GM19193 (cell line): Measurements from ENCODE around the gene MAP4K2.

Source experiments
- POLR2A ChIP-seq: IDR thresholded peaks from 4 replicates; pipeline ENCODE4 v1.6.1; 2011; ENCODE audit not compliant: insufficient read depth, insufficient read length; ENCODE audit errors: extremely low read depth

Gene MAP4K2

DNA sequence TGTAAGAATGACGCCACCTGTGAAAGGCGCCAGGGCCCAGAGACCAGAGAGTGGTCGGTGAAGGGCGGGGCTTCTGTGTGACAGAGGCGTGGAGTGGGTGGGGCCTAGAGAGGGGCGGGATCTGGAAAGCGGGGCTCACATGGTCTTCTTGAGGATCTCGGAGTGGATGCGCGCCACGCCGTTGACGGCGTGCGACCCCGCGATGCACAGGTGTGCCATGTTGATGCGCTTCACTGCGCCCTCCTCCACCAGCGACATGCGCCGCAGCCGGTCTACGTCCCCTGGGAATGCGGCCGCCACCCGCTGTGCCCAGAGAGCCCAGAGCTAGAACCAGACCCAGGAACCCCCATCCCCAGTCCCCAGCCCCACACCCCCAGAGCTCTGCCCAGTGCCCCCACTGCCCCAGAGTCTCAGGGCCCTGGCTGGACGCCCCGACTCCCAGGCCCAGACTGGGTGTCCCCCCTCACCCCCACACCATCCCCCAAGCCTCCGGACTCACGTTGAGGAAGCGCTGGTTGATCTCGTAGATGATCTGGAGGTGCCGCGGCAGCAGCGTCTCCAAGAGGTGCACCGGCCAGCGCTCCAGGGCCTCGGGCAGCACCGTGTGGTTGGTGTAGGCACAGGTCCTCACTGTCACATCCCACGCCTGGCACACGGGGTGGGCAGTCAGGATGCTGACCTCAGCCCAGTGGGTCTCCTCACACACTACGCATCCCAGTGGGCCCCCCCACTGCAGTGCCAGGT, 49.5 kb downstream of the MAP4K2 start:
- no peak for TF ChIP-seq POLR2A

DNA sequence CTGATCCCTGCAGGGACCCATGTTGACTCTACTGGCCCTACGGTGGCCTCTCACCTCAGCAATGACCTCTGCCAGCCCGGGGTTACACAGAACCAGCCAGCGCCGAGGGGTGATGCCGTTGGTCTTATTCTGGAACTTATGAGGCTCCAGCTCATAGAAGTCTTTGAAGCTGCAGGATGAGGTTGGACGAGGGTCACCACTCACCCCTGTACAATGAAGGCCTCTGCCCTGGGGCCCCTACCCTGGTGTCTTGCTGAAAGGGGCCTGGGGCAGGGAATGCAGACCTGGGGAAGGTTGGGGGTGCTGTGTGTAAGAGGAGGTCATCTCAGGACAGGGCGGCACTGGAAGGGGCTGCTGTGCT, 50.0 kb downstream of the MAP4K2 start:
- TF ChIP-seq POLR2A, result no peak

DNA sequence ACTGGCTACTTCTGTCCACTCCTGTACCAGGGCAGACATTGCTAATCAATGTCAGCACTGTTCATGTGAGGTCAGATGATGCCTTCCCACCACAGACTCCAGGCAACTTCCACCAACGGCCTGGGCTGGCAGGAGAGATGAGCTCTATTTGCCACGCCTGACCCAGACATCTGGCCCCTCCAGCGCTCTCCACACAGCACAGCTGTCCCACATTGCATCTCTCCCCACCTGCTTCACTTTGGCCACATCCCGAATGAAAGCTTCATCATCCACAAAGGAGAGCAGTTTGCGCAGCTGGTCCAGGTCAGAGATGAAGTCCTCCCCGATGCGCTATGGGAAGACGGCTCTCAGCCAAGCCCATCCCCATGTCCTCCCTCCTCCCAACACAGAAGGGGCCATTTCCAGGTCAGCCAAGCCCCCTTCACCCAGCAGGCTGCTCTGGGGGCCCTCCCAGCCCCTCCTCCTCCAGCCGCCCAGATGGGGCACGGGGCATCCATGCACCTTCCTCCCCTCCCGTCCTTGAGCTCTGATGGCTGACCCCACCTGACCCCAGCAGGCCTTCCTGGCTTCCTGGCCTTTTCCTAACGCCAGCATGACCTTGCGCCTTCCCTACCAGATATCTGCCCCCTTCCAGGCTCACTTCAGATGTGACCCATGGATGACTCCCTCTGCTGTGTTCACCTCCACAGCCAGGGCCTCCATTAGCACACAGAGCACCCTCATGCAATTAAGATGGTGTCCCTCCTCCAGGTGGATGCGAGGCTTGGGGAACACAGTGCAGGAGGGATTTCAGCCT, 50.6 kb downstream of the MAP4K2 start:
- TF ChIP-seq POLR2A, result no peak

DNA sequence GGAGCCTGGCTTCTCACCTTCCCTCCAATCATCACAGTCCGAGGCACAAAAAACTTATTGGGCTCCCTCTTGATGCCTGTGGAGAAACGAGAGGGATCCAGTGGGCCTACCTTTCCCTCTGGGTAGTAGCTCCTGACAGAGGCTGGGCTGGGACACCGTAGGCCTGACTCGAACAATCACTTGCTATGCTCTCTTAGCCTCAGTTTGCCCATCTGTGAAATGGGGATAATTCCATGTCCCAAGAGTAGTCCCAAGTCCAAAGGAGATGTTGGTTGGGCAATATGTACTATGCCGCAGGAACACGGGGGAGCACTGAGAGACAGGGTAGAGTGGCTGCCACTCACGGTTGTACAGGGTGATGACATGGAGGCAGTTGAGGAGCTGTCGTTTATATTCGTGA, 51.4 kb downstream of the MAP4K2 start:
- no peak for TF ChIP-seq POLR2A

GRCh38 chr11:64751136-64751535, 51.9 kb downstream of the MAP4K2 start:
- TF ChIP-seq POLR2A, result no peak

- no peak for TF ChIP-seq POLR2A
Observed at GRCh38 chr11:64750361-64751054, 52.5 kb downstream of the MAP4K2 start.

- TF ChIP-seq POLR2A, result no peak
Observed at GRCh38 chr11:64747961-64748665, 54.9 kb downstream of the MAP4K2 start.

- TF ChIP-seq POLR2A, result no peak
Observed at GRCh38 chr11:64746486-64746885, 56.5 kb downstream of the MAP4K2 start.

GRCh38 chr11:64745521-64746328, 57.3 kb downstream of the MAP4K2 start:
- no peak for TF ChIP-seq POLR2A

GRCh38 chr11:64745189-64745520, 57.9 kb downstream of the MAP4K2 start:
- TF ChIP-seq POLR2A, result no peak

- no peak for TF ChIP-seq POLR2A
Observed at GRCh38 chr11:64744544-64745188, 58.3 kb downstream of the MAP4K2 start.

- peak; percentile 16 for TF ChIP-seq POLR2A
Observed at GRCh38 chr11:64743591-64744543, 59.1 kb downstream of the MAP4K2 start, which contains the start of gene RASGRP2. RASGRP2 (minus strand) TSS chr11:64744142; CDS start chr11:64742866, 1,276 bp downstream.

DNA sequence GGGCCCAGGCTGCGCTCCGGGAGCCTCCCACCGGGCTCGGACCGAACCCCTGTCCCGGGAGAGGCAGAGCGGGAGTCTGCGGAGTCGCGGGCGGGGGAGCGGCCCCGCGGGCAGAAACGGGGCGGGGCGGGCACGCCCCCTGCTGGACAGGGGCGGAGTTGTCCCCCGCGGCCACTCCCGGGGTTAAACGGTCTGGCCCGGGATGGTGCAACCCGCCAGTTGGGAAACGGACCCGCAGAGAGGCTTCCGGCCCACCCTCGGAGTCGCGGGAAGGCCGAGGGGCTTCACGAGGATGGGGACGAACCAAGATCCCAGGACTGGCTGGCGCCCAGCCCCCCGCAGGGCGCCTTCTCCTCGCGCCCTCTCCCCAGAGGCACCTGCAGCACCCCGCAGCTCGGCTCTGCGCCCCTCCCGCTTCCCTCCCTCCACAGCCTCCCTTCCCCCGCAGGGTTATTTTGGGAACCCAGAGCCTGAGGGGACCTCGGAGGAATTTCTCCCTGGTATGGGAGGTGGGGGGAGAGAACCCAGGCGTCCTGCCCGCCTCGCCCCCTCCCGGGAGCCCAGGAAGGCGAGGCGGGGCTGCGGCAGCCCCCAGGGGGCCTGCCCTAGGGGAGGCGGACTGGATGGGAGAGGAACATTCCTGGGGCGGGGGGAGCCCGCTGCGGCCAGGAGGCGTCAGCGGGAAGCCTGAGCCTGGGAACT, 60.0 kb downstream of the MAP4K2 start:
- TF ChIP-seq POLR2A, result no peak
